GM13976 (cell line): Measurements from ENCODE around the gene LRRC8C.

ENCODE experiments used
- DNase-seq: peaks from one replicate; pipeline ENCODE4 v3.0.0; 2012; ENCODE audit warnings: low spot score
- CTCF ChIP-seq: IDR thresholded peaks from 2 replicates; pipeline ENCODE4 v1.5.1; 2012; ENCODE audit warnings: borderline replicate concordance, mild to moderate bottlenecking; ENCODE audit not compliant: insufficient read depth; ENCODE audit errors: extremely low read depth, missing control alignments, control extremely low read depth
- in situ Hi-C: fragments of 300-500 bp; cut with MboI; formaldehyde crosslinking; loops from one replicate; pipeline ENCODE4 v1.12.0; 2022; ENCODE audit warnings: low sequenced_read_pairs, mixed read lengths, inconsistent platforms; ENCODE audit not compliant: unreplicated experiment

Gene LRRC8C

GRCh38 chr1:89732643-89733222, 99.8 kb downstream of the LRRC8C start:
- no peak for DNase-seq
- in situ Hi-C loops, result no loop called here
- no peak for TF ChIP-seq CTCF

- no peak for TF ChIP-seq CTCF
- DNase-seq, result no peak
- in situ Hi-C loops, result no loop called here
Measured at GRCh38 chr1:89733748-89734147, 100.8 kb downstream of the LRRC8C start.

- DNase-seq, result no peak
- in situ Hi-C loops, result no loop called here
- no peak for TF ChIP-seq CTCF
Measured at GRCh38 chr1:89734442-89734841, 101.5 kb downstream of the LRRC8C start.

- in situ Hi-C loops, result no loop called here
- TF ChIP-seq CTCF, result no peak
- no peak for DNase-seq
Measured at GRCh38 chr1:89735479-89735878, 102.6 kb downstream of the LRRC8C start.

GRCh38 chr1:89736937-89737733, 104.2 kb downstream of the LRRC8C start:
- in situ Hi-C loops, result no loop called here
- no peak for DNase-seq
- no peak for TF ChIP-seq CTCF

- DNase-seq, result no peak
- TF ChIP-seq CTCF, result no peak
- in situ Hi-C loops, result no loop called here
Measured at GRCh38 chr1:89737985-89738510, 105.1 kb downstream of the LRRC8C start.
